PFSK-1 (cell line): ENCODE data around the gene SLIRP.

Experiments
- FOXP2 ChIP-seq: optimal IDR thresholded peaks from 2 replicates; pipeline ENCODE3; 2011; ENCODE audit warnings: borderline replicate concordance, control low read depth, inconsistent platforms; ENCODE audit not compliant: insufficient read depth; ENCODE audit errors: extremely low read length, extremely low read depth
- POLR2AphosphoS5 ChIP-seq: IDR thresholded peaks from 2 replicates; pipeline ENCODE4 v1.6.1; 2012; ENCODE audit warnings: low read depth, mild to moderate bottlenecking, control low read depth, low read length, moderate library complexity
- SIN3A ChIP-seq: IDR thresholded peaks from 2 replicates; pipeline ENCODE4 v1.6.1; 2012; ENCODE audit warnings: mild to moderate bottlenecking, low read length, moderate library complexity, borderline replicate concordance; ENCODE audit not compliant: insufficient read depth
- TAF1 ChIP-seq: IDR thresholded peaks from 2 replicates; pipeline ENCODE4 v1.6.1; 2012; ENCODE audit warnings: low read length, control low read depth, borderline replicate concordance; ENCODE audit not compliant: insufficient read depth
- TF ChIP-seq, protein P1 (sequence below), 2 experiments: IDR thresholded peaks; 2 replicates each; pipeline versions ENCODE4 v1.6.1 to v1.8.0; 2011 to 2012; ENCODE audit warnings: low read depth in 2 of 2, low read length in 2 of 2, control low read depth in 1 of 2, inconsistent platforms in 1 of 2, mild to moderate bottlenecking in 1 of 2, moderate library complexity in 1 of 2; ENCODE audit not compliant: insufficient read depth in 1 of 2

SLIRP gene

DNA sequence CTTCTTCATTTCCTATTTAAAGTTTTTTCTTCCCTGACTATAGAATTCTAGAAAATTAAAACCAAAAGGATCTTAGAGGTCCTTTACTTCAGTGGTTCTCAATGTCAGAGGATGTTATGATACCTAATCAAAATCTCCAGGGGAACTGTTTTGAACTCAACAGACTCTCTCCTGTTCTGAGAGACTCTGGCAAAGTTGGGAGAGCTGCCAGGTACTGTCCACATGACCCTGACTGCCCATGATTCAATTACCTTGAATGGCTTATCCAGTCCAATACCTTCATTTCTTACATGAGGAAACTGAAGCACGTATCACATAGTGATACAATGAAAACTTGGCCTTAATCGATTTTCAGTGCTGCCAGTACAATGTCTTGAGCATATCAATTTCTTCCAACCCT lies 16.6 kb upstream of the SLIRP start:
- no peak for TF ChIP-seq POLR2AphosphoS5
- TF ChIP-seq TAF1: no peak
- TF ChIP-seq SIN3A: no peak
- TF ChIP-seq, protein P1, sequence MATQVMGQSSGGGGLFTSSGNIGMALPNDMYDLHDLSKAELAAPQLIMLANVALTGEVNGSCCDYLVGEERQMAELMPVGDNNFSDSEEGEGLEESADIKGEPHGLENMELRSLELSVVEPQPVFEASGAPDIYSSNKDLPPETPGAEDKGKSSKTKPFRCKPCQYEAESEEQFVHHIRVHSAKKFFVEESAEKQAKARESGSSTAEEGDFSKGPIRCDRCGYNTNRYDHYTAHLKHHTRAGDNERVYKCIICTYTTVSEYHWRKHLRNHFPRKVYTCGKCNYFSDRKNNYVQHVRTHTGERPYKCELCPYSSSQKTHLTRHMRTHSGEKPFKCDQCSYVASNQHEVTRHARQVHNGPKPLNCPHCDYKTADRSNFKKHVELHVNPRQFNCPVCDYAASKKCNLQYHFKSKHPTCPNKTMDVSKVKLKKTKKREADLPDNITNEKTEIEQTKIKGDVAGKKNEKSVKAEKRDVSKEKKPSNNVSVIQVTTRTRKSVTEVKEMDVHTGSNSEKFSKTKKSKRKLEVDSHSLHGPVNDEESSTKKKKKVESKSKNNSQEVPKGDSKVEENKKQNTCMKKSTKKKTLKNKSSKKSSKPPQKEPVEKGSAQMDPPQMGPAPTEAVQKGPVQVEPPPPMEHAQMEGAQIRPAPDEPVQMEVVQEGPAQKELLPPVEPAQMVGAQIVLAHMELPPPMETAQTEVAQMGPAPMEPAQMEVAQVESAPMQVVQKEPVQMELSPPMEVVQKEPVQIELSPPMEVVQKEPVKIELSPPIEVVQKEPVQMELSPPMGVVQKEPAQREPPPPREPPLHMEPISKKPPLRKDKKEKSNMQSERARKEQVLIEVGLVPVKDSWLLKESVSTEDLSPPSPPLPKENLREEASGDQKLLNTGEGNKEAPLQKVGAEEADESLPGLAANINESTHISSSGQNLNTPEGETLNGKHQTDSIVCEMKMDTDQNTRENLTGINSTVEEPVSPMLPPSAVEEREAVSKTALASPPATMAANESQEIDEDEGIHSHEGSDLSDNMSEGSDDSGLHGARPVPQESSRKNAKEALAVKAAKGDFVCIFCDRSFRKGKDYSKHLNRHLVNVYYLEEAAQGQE (IDR thresholded peaks at IDR 0.05; ENCODE audit: insufficient read depth in 1 of 2, low read depth in 2 of 2, low read length in 2 of 2): no peak
- no peak for TF ChIP-seq FOXP2

DNA sequence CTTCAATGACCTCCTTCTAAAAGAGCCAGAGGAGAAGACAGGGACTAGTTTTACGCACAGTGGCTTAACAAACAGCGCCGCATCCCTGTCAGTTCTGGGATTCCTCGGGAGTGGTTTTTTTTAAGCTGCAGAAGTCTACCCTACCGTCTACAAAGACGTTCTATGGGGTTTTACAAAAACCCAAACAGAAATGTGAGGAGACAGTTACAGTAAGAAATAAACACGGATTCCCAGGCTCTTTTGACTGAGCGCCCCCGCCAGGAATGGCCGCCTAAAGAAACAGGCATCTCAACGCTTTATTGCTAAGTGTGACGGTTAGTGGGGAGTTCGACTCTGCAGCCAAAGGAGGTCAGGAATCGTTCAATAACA lies 564 bp upstream of the SLIRP start:
- TF ChIP-seq FOXP2: no peak
- no peak for TF ChIP-seq SIN3A
- no peak; the same call in 1 of the 2 replicates for TF ChIP-seq POLR2AphosphoS5
- TF ChIP-seq, protein P1 (IDR thresholded peaks at IDR 0.05; ENCODE audit: insufficient read depth in 1 of 2, low read depth in 2 of 2, low read length in 2 of 2): no peak
- no peak for TF ChIP-seq TAF1

DNA sequence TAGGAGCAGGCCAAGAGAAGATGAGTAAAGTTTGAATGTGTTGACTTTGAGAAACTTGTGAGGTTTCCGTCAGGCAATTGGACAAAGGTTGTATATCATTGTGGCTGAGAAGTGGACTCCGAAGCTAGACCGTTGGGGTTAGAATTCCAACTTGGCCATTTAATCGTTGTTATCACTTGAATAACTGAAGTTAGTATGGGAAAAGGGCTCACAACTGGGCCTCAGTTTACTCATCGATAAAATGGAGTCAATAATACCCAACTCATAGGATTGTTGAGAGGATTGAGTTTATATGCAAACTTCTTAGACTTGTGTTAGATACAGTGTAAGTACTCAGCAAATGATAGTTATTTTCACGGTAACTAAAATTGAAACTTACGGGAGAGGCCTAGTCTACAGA lies 846 bp downstream of the SLIRP start:
- TF ChIP-seq, protein P1 (IDR thresholded peaks at IDR 0.05; ENCODE audit: insufficient read depth in 1 of 2, low read depth in 2 of 2, low read length in 2 of 2): no peak
- no peak for TF ChIP-seq TAF1

DNA sequence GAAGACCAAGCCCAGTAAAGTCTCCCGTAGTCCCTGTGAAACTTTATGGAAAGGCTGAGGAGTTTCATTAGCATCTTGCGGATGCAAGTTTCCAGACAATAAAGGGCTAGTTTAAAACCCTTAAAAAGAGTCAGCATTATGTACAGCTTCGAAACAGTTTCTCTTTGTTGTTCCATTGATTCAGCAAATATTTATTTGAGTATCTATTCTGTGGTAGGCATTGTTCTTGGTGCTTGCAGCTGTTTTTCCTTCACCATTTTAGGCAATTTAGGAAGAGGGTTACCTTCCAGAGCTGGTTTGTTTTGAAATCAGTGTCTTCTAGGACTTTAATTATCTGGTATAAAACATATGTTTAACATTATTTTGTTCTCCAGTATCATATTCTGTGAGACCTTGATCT lies 1.5 kb downstream of the SLIRP start:
- TF ChIP-seq, protein P1 (IDR thresholded peaks at IDR 0.05; ENCODE audit: insufficient read depth in 1 of 2, low read depth in 2 of 2, low read length in 2 of 2): no peak
- TF ChIP-seq TAF1: no peak
- TF ChIP-seq SIN3A: no peak
- TF ChIP-seq FOXP2: no peak
- no peak for TF ChIP-seq POLR2AphosphoS5

DNA sequence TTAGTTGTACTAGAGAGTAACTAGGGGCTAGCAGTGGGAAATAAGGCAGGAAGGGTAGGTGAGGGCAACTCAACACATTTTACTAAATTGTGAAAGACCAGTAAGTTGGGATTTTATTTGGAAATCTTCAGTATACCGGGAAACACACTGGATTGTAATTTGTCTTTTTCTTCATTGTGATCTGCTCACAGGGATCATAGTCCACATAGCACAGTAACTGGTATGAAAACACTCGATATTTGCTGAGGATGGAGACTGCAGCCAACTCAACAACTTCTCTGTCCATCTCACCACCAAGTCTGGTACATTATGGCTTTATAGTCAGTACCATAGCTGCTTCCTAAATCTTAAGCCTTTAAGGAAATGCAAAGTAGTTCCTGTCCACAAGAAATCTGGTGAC lies 2.5 kb downstream of the SLIRP start:
- no peak for TF ChIP-seq SIN3A
- TF ChIP-seq, protein P1 (IDR thresholded peaks at IDR 0.05; ENCODE audit: insufficient read depth in 1 of 2, low read depth in 2 of 2, low read length in 2 of 2): no peak
- no peak for TF ChIP-seq FOXP2
- TF ChIP-seq TAF1: no peak
- no peak for TF ChIP-seq POLR2AphosphoS5
